SKM-1 treated with dmso at 0.1 percent for 144 hours (cell line): ENCODE data around the gene CAPZA2.
"Not testable (repeated sequence)": the region's sequence is repeated elsewhere in the genome, so short reads cannot be mapped to it uniquely, and the experiment has no call there.

ENCODE experiments used
- DNase-seq: peaks from one replicate; lab custom pipeline; 2025; ENCODE audit not compliant: unreplicated experiment; lab: John Stamatoyannopoulos, UW

The CAPZA2 gene

GRCh38 chr7:116912269-116912909 is 50.0 kb downstream of the CAPZA2 start:
- no peak for DNase-seq

DNA sequence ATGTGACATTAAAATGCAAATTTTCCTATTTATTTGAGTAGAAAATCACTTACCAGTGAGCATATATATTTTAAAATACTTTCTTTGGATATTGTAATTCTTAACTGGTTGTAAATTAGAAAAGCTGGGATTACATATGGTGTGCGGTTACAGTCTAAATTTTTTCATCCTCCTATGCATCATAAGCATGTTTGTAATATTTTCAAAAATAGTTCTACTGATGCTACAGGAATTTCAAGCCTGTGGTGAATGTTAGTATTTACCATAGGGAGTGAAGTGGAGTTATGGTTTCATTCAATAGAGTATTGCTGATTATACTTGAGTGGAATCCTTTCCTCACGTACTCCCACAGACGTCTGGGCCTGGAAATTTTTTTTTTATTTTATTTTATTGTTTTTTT is 56.3 kb downstream of the CAPZA2 start:
- DNase-seq, result no peak

- no peak for DNase-seq
These were observed 58.0 kb downstream of the CAPZA2 start for GRCh38 chr7:116920359-116920758.

DNA sequence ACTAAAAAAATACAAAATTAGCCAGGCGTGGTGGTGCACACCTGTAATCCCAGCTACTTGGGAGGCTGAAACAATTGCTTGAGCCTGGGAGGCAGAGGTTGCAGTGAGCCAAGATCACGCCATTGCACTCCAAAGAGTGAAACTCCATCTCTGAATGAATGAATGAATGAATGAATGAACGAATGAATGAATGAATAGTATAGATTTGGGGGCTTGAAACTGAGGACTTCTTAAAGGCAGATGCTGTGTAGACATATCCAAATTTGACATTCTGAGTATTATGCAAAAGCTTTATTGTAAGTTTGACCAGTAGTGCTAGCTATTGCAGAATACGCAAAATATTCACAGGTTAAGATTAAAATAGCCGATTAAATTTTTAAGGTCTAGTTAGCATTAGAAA is 60.2 kb downstream of the CAPZA2 start:
- no peak for DNase-seq

GRCh38 chr7:116924741-116925140 is 62.4 kb downstream of the CAPZA2 start:
- no peak for DNase-seq

- no peak for DNase-seq
These were observed 66.6 kb downstream of the CAPZA2 start for GRCh38 chr7:116929021-116929420.

DNA sequence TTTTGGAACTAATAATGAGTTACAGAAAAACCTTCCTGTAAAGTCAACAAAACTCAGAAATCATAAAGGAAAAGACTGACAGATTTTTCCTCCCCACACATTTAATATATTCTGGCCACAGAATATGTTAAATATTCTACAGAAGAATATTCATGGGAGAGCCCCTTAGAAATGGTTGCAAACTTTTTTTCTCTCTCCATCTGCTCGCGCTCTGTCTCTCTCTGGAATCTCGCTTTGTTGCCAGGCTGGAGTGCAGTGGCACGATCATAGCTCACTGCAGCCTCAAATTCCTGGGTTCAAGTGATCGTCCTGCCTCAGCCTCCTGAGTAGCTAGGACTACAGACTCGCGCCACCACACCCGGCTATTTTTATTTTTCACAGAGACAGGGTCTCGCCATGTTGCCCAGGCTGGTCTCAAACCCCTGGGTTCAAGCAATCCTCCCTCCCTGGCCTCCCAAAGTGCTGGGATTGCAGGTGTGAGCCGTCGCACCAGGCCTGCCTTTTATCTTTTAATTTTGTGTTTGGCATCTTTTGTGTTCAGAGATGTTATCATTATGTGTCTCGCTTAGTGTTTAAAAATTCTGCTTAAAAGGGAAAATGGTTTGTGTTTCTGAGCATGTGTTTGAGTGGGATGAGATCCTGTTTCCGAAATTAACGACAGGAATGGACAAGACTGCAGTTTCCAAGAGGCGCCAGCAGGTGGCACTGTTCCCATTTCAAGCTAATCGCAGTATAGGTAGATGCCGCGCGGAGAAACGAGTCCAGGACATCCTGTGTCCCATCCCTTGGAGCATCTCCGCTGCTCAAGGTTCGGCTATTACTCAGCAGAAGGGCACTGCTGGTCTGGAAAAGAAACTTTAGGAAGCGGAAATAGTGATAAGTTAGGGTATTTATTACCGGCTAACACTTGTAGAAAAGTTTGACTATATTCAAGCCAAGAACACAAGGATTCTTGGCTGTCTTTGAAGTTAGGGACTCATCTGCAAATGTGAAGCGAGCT is 67.8 kb downstream of the CAPZA2 start:
- peak; percentile 64 for DNase-seq

DNA sequence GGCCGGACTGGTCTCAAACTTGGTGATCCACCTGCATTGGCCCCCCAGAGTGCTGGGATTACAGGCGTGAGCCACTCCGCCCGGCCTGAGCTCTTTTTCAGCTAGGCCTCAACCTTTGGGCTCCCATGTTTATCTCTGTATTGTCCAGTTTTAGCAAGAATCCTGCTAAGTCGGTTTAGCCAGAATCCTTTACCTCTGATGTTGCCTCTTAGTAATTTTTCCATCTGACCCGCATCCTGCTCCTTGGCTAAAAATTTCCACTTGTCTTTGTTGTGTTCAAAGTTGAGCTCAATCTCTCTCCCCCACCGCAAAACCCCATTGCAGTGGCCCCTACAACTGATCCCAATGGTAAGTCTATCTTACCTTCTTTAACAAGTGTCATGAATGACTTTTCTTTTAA is 70.2 kb downstream of the CAPZA2 start:
- DNase-seq, result no peak

DNA sequence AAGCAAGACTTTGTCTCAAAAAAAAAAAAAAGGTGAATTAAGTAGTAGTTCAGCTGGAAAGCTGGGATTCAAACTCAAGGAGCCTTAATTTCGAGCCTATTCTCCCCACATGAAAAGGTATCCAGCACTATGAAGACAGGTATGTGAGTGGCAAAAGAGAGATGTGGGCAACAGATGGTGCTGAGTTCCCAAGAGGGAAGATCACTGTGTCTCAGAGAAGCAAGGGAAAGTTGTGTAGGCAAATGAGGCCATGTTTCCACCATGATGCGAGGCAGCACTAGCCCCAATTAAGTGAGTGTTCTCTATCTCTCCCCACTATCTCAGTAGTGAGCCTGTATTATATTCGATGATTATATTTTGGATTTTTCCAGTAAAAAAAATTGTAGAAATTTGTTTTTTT is 71.1 kb downstream of the CAPZA2 start:
- no peak for DNase-seq

DNA sequence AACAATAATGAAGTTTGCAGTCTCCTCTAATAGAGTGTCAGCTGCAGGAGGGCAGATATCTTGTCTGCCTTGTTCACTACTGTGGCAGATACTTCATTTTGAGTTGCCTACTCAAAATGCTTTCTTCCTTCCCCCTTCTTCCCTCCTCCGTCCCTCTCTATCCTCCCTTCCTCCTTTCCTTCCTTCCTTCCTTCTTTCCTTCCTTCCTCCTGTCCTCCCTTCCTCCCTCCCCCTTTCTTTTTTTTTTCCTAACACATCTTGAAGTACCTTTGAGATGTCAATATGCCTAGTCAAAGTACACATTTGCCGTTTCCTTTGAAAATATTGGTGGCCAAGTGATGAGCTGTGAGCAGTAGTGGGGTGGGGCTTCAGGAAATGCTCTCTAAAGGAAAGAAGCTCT is 72.2 kb downstream of the CAPZA2 start:
- no peak for DNase-seq

GRCh38 chr7:116936844-116937243 is 74.5 kb downstream of the CAPZA2 start:
- DNase-seq, result not testable (repeated sequence)

DNA sequence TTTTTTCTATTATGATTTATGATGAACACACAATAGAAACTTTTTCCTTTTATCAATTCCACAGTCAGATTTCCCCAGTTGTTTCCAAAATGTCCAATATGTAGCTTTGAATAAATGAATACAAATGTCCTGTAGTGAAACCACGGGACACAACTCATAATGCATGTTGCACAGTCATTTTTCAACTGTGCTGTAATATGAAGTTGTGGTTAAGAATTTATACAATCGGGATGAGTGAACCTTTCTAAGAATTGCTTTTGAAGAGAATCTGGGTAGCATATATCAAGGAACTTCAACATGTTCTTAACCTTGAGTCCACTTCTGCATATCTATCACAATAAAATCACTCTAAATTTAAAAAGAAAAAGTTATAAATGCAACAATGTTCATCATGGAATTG is 76.3 kb downstream of the CAPZA2 start:
- DNase-seq, result no peak

DNA sequence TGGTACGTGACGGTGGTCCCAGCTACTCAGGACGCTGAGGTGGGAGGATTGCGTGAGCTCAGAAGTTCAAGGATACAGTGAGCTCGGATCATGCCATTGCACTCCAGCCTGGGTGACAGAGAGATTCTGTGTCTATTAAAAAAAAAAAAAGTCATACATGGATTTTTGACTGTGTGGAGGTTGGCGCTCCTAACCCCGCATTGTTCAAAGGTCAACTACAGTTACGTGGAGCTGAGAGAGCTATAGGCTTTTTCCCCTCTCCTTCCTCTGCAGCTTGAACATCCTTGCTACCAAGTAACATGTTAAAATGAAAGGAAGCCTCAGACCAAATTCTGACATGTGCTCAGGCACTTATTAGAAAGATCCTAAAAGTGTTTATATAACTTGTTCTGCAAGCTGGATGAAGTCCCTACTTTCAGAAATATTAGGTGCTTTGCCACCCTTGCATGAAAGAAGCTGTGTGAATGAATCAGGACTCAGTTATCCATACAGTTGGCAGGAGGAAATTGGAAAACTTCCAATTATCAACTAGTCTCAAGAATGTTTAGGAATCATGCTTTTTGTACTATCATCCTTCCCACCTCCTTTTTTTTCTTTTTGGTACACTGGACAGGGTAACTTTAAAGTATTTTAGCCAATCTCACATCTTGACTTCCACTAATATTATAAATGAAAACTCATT is 78.4 kb downstream of the CAPZA2 start:
- DNase-seq, result no peak

DNA sequence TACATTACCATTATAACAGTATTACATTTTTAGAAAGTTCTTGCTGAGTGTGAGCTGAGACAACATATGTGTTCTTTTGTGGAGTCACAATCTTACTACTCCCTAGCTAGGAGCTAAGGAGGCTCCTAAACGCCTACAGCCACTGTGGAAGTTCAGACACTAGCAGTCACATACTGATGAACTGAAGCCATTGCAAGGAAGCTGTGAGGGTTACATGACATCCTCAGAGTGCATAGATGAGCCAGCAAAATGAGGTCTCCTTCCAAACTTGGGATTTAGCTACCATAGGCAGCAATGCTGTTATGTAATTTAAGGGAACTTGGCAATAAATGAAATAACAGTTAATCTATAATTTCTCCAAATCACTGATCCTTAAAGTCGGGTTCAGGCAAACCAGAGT is 80.1 kb downstream of the CAPZA2 start:
- no peak for DNase-seq

GRCh38 chr7:116948934-116949333 is 86.5 kb downstream of the CAPZA2 start:
- DNase-seq, result no peak

GRCh38 chr7:116949941-116950801 is 87.8 kb downstream of the CAPZA2 start:
- DNase-seq, result no peak

- DNase-seq, result no peak
These were observed 88.5 kb downstream of the CAPZA2 start for GRCh38 chr7:116950889-116951351.

DNA sequence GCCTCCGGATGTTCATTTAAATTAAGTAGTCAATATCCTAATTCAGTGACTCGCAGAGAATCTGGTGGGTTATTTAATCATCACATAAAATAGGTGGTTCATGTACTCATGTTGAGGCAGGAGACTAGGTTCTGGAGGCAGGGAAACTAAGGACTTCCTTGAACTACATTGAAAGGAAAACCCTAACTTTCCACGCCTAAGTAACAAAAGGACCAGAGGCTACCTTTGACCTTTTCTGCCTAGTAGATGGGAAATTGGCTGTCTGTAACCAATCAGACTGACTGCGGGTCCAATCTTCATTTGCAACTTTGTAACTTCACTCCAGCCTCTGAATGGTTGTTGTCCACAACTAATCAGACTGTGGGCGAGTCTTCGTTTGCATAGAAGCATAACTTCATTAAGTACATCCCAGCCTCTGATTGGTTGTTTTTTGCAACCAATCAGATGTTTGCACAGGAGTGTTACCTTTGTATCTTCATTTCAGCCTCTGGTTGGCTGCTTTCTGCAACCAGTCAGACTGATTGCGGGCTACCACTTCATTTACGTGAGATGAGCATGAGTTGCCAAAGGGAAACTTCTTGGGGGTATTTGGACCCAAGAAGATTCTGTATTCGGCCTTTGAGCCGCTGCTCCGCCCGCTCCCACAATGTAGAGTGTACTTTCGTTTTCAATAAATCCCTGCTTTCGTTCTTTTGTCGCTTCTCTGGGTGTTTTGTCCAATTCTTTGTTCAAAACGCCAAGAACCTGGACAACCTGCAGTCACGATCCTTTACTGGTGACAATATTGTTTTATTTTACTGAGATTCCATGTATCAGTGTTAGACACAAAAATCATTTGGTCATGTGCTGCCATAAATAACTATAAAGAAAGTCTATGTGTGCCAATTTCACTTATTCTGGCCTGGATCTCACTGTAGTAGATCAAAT is 89.2 kb downstream of the CAPZA2 start:
- no peak for DNase-seq

GRCh38 chr7:116952635-116953371 is 90.4 kb downstream of the CAPZA2 start:
- peak; percentile 53 for DNase-seq
